Right atrium auricular region (tissue), 2 donors: ENCODE data around the gene TAL1. TPM values are rescaled to one million over a fixed set of nuclear protein-coding genes. Genes with fewer than 3 reads are reported as not detected.
"Not testable (repeated sequence)": the region's sequence is repeated elsewhere in the genome, so short reads cannot be mapped to it uniquely, and the experiment has no call there.

Experiments
- DNase-seq: peaks from one replicate; pipeline ENCODE4 v3.0.0-alpha.2; 2019; ENCODE audit warnings: low spot score
- H3K27ac ChIP-seq, 2 donors: fragments of 200-600 bp; sonication (generic); 1 replicate in 1 of 2; 2 replicates in 1 of 2; pipeline ENCODE4 v1.5.1; 2016 to 2019
- H3K27me3 ChIP-seq, 2 donors: fragments of 200-600 bp; sonication (generic); one replicate each; pipeline versions ENCODE4 v1.5.1 to v1.6.0; 2017 to 2019
- H3K36me3 ChIP-seq: fragments of 200-600 bp; sonication (generic); one replicate; pipeline ENCODE4 v1.5.1; 2016
- H3K4me1 ChIP-seq, 2 donors: fragments of 200-600 bp; sonication (generic); one replicate each; pipeline versions ENCODE4 v1.5.1 to v1.6.0; 2017 to 2019
- H3K4me3 ChIP-seq, 2 donors: fragments of 200-600 bp; sonication (generic); 1 replicate in 1 of 2; 2 replicates in 1 of 2; pipeline ENCODE4 v1.5.1; 2017 to 2019; ENCODE audit warnings: mild to moderate bottlenecking in 1 of 2, moderate library complexity in 1 of 2
- H3K9me3 ChIP-seq, 2 donors: fragments of 200-600 bp; sonication (generic); one replicate each; pipeline ENCODE4 v1.5.1; 2019
- CTCF ChIP-seq, 2 donors: fragments of 200-600 bp; sonication (generic); IDR thresholded peaks; one replicate each; pipeline ENCODE4 v1.5.1; 2019; ENCODE audit warnings: antibody characterized with exemption in 2 of 2
- total RNA-seq, 2 donors: library from RNA; depleted of rRNA; stranded (reverse); fragments of >200 nt; gene quantifications; one replicate each; pipeline ENCODE4 v1.1.0, GENCODE V29; 2016

Gene TAL1
- total RNA-seq, 2 donors from 2014 or later, result 3.1 to 4.1 TPM

GRCh38 chr1:47196622-47197021 lies 35.4 kb downstream of the TAL1 start:
- no peak for TF ChIP-seq CTCF (IDR thresholded peaks at IDR 0.05)
- no peaks in the 10 kb centered on the region for H3K36me3 ChIP-seq
- H3K9me3 ChIP-seq, result no peaks in the 10 kb centered on the region
- H3K27ac ChIP-seq, result no peak overlapping the region
- DNase-seq, result no peak
- H3K4me1 ChIP-seq, result peaks cover 0 to 8% of the 10 kb centered on the region in 2 donors
- no peaks in the 10 kb centered on the region for H3K27me3 ChIP-seq
- H3K4me3 ChIP-seq, result no peak overlapping the region

GRCh38 chr1:47195981-47196380 lies 36.0 kb downstream of the TAL1 start:
- H3K4me1 ChIP-seq, H3K36me3 ChIP-seq, H3K9me3 ChIP-seq, H3K27ac ChIP-seq, H3K27me3 ChIP-seq, H3K4me3 ChIP-seq, DNase-seq: not testable (repeated sequence)

GRCh38 chr1:47194311-47194710 lies 37.7 kb downstream of the TAL1 start:
- TF ChIP-seq CTCF (IDR thresholded peaks at IDR 0.05), result no peak
- H3K27ac ChIP-seq, result no peak overlapping the region

GRCh38 chr1:47193496-47193895 lies 38.5 kb downstream of the TAL1 start:
- not testable (repeated sequence) for H3K36me3 ChIP-seq, H3K27ac ChIP-seq, H3K27me3 ChIP-seq, H3K4me3 ChIP-seq, H3K9me3 ChIP-seq
- peaks cover 0 to 26% of the 10 kb centered on the region in 2 donors for H3K4me1 ChIP-seq
- peak; percentile 34 for DNase-seq

More at GRCh38 chr1:47194311-47194710, 37.7 kb downstream of the TAL1 start:
- Histone ChIP-seq H3K9me3 (no peaks in the 10 kb centered on the region), H3K4me3 (no peak overlapping the region), H3K36me3 (no peaks in the 10 kb centered on the region), H3K4me1 (peaks cover 0 to 26% of the 10 kb centered on the region in 2 donors), H3K27me3 (no peaks in the 10 kb centered on the region)
- no peak for DNase-seq

- Histone ChIP-seq H3K27ac (no peak overlapping the region), H3K36me3 (no peaks in the 10 kb centered on the region), H3K9me3 (no peaks in the 10 kb centered on the region), H3K4me3 (no peak overlapping the region), H3K4me1 (peaks cover 0 to 26% of the 10 kb centered on the region in 2 donors), H3K27me3 (no peaks in the 10 kb centered on the region)
- peak; percentile 94 to 96 for TF ChIP-seq CTCF (IDR thresholded peaks at IDR 0.05)
- DNase-seq, result peak; percentile 82
Measured at GRCh38 chr1:47192458-47193384, 39.3 kb downstream of the TAL1 start.

- H3K9me3 ChIP-seq, result no peaks in the 10 kb centered on the region
- no peaks in the 10 kb centered on the region for H3K36me3 ChIP-seq
- H3K27me3 ChIP-seq, result no peaks in the 10 kb centered on the region
- no peak overlapping the region for H3K4me3 ChIP-seq
- no peak overlapping the region for H3K27ac ChIP-seq
- H3K4me1 ChIP-seq, result peaks cover 0 to 26% of the 10 kb centered on the region in 2 donors
- peak; percentile 4 for DNase-seq
- no peak for TF ChIP-seq CTCF (IDR thresholded peaks at IDR 0.05)
Measured at GRCh38 chr1:47191940-47192457, 40.0 kb downstream of the TAL1 start.
